ENCODE results near the gene SOX15. TPM values are rescaled to one million over a fixed set of nuclear protein-coding genes. Genes with fewer than 3 reads are reported as not detected.

Gene SOX15
- total and polyA plus RNA-seq, 2 of the 13 experiments (the other 11 are each of a cell fraction or from before 2014, with no cell fraction given) = 0.07 to 0.18 TPM

GRCh38 chr17:7614425-7615264 is 24.8 kb upstream of the SOX15 start, which contains the start of gene FXR2 (continued):
- TF ChIP-seq, protein P1, sequence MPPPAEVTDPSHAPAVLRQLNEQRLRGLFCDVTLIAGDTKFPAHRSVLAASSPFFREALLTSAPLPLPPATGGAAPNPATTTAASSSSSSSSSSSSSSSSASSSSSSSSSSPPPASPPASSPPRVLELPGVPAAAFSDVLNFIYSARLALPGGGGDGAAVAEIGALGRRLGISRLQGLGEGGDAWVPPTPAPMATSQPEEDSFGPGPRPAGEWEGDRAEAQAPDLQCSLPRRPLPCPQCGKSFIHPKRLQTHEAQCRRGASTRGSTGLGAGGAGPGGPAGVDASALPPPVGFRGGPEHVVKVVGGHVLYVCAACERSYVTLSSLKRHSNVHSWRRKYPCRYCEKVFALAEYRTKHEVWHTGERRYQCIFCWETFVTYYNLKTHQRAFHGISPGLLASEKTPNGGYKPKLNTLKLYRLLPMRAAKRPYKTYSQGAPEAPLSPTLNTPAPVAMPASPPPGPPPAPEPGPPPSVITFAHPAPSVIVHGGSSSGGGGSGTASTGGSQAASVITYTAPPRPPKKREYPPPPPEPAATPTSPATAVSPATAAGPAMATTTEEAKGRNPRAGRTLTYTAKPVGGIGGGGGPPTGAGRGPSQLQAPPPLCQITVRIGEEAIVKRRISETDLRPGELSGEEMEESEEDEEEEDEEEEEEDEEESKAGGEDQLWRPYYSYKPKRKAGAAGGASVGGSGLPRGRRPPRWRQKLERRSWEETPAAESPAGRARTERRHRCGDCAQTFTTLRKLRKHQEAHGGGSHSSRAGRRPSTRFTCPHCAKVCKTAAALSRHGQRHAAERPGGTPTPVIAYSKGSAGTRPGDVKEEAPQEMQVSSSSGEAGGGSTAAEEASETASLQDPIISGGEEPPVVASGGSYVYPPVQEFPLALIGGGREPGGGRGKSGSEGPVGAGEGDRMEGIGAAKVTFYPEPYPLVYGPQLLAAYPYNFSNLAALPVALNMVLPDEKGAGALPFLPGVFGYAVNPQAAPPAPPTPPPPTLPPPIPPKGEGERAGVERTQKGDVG (CRISPR knock-in tag; IDR thresholded peaks at IDR 0.05; ENCODE audit: borderline replicate concordance) = no peak
- TF ChIP-seq GMEB1 (CRISPR knock-in tag; IDR thresholded peaks at IDR 0.05; ENCODE audit: borderline replicate concordance) (peak; percentile 37; the same call in 1 of the 2 replicates), ZIK1 (CRISPR knock-in tag; IDR thresholded peaks at IDR 0.05; ENCODE audit: borderline replicate concordance, low read depth) (peak; percentile 60; the same call in 1 of the 2 replicates), NFE2 (CRISPR knock-in tag; IDR thresholded peaks at IDR 0.05) (no peak), GABPB1 (CRISPR knock-in tag; IDR thresholded peaks at IDR 0.05) (peak; percentile 43), SMC3 (IDR thresholded peaks at IDR 0.05; ENCODE audit: low read length) (0 out of 2 replicates have a peak, but pooled peaks have one; percentile 7), SETDB1 (CRISPR knock-in tag; IDR thresholded peaks at IDR 0.05; ENCODE audit: borderline replicate concordance) (no peak), BORCS8-MEF2B (CRISPR knock-in tag; IDR thresholded peaks at IDR 0.05) (0 out of 2 replicates have a peak, but pooled peaks have one; percentile 40), SRSF1 (optimal IDR thresholded peaks at IDR 0.05; ENCODE audit: low read depth, low read length) (peak; percentile 67), TRIM24 (CRISPR knock-in tag; IDR thresholded peaks at IDR 0.05) (no peak), PRMT3 (CRISPR knock-in tag; IDR thresholded peaks at IDR 0.05; ENCODE audit: borderline replicate concordance, low read depth) (no peak), KDM5A (IDR thresholded peaks at IDR 0.05; ENCODE audit: borderline replicate concordance, low read length) (0 out of 2 replicates have a peak, but pooled peaks have one; percentile 26)
- TF ChIP-seq, protein P2, sequence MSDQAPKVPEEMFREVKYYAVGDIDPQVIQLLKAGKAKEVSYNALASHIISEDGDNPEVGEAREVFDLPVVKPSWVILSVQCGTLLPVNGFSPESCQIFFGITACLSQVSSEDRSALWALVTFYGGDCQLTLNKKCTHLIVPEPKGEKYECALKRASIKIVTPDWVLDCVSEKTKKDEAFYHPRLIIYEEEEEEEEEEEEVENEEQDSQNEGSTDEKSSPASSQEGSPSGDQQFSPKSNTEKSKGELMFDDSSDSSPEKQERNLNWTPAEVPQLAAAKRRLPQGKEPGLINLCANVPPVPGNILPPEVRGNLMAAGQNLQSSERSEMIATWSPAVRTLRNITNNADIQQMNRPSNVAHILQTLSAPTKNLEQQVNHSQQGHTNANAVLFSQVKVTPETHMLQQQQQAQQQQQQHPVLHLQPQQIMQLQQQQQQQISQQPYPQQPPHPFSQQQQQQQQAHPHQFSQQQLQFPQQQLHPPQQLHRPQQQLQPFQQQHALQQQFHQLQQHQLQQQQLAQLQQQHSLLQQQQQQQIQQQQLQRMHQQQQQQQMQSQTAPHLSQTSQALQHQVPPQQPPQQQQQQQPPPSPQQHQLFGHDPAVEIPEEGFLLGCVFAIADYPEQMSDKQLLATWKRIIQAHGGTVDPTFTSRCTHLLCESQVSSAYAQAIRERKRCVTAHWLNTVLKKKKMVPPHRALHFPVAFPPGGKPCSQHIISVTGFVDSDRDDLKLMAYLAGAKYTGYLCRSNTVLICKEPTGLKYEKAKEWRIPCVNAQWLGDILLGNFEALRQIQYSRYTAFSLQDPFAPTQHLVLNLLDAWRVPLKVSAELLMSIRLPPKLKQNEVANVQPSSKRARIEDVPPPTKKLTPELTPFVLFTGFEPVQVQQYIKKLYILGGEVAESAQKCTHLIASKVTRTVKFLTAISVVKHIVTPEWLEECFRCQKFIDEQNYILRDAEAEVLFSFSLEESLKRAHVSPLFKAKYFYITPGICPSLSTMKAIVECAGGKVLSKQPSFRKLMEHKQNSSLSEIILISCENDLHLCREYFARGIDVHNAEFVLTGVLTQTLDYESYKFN (CRISPR knock-in tag; conservative IDR thresholded peaks at IDR 0.05) = peak; percentile 35; the same call in 1 of the 2 replicates
- TF ChIP-seq, protein P3, sequence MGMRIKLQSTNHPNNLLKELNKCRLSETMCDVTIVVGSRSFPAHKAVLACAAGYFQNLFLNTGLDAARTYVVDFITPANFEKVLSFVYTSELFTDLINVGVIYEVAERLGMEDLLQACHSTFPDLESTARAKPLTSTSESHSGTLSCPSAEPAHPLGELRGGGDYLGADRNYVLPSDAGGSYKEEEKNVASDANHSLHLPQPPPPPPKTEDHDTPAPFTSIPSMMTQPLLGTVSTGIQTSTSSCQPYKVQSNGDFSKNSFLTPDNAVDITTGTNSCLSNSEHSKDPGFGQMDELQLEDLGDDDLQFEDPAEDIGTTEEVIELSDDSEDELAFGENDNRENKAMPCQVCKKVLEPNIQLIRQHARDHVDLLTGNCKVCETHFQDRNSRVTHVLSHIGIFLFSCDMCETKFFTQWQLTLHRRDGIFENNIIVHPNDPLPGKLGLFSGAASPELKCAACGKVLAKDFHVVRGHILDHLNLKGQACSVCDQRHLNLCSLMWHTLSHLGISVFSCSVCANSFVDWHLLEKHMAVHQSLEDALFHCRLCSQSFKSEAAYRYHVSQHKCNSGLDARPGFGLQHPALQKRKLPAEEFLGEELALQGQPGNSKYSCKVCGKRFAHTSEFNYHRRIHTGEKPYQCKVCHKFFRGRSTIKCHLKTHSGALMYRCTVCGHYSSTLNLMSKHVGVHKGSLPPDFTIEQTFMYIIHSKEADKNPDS (CRISPR knock-in tag; IDR thresholded peaks at IDR 0.05) = no peak

All from HepG2 (cell line).